Measurements from ENCODE around the gene SNRNP40.

- no peak for TF ChIP-seq POU2F2 (IDR thresholded peaks at IDR 0.05; ENCODE audit: low read depth, low read length)
- no peak for TF ChIP-seq POLR2A (IDR thresholded peaks at IDR 0.05; ENCODE audit: low read depth, low read length)
- TF ChIP-seq POLR2AphosphoS5 (IDR thresholded peaks at IDR 0.05; ENCODE audit: low read depth, low read length) = no peak
- TF ChIP-seq SPI1 (IDR thresholded peaks at IDR 0.05; ENCODE audit: low read depth, low read length) = no peak
Observed at GRCh38 chr1:31266547-31266946, 30.0 kb downstream of the SNRNP40 start.
